HG03439 (cell line): Measurements from ENCODE around the gene LAPTM4A.
"Not testable (repeated sequence)": the region's sequence is repeated elsewhere in the genome, so short reads cannot be mapped to it uniquely, and the experiment has no call there.

Experiments used
- ATAC-seq: cut with Tn5 transposase; IDR thresholded peaks from one replicate; pipeline ENCODE4 v1.9.1; 2021; ENCODE audit warnings: mild to moderate bottlenecking, moderate library complexity; ENCODE audit not compliant: unreplicated experiment

Gene LAPTM4A

DNA sequence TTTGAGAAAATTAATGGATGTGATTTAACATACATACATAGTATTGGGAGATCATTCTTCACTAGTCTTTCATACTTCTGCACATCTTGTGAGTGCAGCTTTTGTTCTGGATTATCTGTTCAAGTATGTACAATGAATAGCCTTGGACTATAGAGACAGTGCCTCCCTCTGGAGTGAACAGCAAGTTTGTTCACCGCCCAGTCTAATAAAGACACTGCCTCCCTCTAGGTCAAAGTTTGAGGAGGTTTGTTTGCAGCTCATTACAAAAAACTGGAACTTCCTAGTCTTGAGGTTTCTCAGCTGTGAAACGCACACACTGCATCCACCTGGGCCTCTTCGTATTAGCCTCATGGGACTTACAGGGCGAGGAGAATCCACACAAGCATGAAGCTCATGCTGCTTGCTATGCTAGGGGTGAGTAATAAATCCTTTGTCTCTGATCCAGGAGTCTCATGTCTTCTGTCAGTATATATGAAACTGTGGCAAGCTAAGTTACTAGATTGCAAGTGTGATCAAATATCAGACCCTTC lies 26.0 kb upstream of the LAPTM4A start:
- no peak for ATAC-seq

GRCh38 chr2:20076757-20077156 lies 25.3 kb upstream of the LAPTM4A start:
- ATAC-seq, result no peak

GRCh38 chr2:20074901-20075300 lies 23.5 kb upstream of the LAPTM4A start:
- ATAC-seq, result no peak

GRCh38 chr2:20074046-20074648 lies 22.7 kb upstream of the LAPTM4A start:
- not testable (repeated sequence) for ATAC-seq

DNA sequence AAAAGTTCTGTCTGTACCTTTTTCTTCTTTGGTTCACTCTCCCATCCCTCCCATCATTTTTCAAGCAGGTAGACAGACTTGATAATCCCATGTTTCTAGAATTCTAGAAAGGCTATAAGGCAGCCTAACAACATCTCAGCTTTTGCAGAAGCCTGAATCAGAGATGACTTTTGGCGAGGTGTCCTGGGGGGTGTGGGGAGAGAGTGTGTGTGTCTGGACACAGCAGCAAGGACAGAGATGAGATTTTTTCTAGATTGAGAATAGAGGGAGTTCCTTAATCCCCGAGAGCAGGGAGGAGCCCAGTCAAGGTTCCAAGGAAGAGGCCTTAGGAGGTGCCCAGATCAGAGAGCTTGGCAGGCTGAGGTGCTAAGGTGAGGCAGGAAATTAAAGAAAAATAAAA lies 22.0 kb upstream of the LAPTM4A start:
- ATAC-seq, result no peak

- no peak for ATAC-seq
Measured at GRCh38 chr2:20072436-20073158, 21.2 kb upstream of the LAPTM4A start.

DNA sequence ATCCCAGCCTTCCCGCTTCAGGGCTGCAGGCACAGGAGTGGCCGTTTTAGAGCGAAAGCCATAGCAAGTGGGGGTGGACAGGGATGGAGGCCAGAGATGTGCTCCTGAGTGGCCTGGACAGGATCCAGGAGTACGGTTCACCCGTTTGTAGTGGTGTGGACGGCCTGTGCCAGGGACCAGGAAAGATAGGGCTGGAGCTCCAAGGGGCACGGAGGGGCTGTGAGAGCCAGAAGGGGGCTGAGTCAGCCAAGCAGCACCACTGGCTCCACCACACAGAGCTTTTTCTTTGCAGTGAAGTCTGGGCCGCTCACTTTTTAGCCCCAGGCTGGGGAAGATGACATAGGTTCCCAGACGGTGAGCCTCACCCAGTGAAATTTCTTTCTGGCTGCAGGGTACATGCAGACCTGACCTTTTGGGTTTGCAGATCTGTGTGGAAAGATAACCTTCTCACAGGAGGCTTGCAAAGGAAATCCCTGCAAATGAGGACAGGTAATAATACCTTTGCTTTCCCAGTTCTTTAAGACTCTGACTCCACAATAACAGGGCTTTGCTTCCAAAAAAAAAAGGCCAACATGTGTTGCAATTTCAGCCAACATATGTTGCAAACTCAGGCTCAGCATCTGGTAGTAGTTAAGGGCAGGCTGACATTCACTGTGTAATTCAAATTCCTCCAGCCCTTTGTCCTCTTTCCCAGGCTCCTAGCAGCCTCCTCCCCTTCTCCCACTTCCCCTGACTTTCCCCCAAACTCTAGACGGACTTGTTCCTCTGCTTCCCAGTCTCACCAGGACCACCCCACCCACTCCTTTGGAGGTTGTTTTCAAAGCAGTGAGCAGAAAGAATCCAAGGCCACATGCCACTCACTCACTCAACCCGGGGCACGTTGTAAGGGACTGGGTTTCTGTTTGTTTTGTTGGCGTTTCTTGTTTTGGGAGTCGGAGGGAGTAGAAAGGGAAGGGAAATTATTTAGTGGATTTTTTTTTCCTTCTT lies 20.3 kb upstream of the LAPTM4A start:
- ATAC-seq, result no peak

- ATAC-seq, result no peak
Measured at GRCh38 chr2:20069756-20070155, 18.3 kb upstream of the LAPTM4A start.

- no peak for ATAC-seq
Measured at GRCh38 chr2:20067992-20068584, 16.7 kb upstream of the LAPTM4A start.

DNA sequence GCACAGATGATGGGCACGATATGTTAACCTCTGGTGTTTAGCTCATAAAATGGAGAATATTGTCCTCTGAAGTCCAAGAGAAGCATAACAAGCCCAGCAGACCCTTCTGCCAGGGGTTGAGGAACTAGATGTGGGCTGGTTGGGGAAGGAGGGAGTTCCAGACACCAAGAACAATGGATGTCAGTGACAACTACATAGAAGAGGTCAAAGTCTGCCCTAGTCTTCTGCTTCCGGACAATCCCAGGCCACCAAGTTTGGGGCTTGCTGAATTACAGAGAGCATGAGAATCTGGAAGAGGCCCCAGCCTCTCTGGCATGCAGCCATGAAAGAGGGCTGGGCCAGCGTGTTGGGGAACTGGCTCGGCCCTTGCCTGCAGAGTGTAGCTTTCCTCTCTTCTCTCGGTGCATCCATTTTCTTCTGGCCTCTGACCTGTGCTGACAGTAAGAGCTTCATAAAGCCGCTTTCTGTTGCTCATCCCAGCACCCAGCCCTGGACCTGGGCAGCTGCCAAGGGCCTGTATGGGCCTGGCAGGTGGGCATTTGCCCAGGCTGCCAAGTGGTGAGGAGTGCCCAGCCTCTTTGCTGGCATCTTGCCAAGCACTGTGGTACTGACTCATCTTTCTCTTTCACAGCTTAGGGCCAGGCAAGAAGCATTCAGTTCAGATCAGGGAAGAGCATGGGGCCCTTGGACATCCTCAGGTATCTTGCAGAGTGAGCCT lies 14.6 kb upstream of the LAPTM4A start:
- no peak for ATAC-seq

- no peak for ATAC-seq
Measured at GRCh38 chr2:20064841-20065240, 13.4 kb upstream of the LAPTM4A start.

DNA sequence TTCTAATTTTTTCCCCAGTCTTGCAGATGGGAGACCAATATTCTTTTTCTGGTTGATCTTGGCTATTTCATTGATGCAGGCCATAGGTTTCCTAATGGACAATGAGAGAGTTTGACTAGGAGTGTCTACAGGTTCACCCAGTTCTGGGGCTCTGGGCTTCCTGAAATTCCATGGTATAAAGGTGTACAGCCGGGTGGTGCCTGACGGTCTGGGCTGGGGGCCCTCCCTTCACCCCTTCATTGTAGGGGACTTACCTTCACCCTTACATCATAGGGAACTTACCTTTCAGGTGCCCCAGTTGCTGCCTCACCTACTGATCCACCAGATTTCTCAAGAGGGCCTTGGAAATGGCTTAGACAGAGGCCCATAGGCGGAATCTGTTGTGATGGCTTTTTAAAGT lies 13.0 kb upstream of the LAPTM4A start:
- no peak for ATAC-seq

DNA sequence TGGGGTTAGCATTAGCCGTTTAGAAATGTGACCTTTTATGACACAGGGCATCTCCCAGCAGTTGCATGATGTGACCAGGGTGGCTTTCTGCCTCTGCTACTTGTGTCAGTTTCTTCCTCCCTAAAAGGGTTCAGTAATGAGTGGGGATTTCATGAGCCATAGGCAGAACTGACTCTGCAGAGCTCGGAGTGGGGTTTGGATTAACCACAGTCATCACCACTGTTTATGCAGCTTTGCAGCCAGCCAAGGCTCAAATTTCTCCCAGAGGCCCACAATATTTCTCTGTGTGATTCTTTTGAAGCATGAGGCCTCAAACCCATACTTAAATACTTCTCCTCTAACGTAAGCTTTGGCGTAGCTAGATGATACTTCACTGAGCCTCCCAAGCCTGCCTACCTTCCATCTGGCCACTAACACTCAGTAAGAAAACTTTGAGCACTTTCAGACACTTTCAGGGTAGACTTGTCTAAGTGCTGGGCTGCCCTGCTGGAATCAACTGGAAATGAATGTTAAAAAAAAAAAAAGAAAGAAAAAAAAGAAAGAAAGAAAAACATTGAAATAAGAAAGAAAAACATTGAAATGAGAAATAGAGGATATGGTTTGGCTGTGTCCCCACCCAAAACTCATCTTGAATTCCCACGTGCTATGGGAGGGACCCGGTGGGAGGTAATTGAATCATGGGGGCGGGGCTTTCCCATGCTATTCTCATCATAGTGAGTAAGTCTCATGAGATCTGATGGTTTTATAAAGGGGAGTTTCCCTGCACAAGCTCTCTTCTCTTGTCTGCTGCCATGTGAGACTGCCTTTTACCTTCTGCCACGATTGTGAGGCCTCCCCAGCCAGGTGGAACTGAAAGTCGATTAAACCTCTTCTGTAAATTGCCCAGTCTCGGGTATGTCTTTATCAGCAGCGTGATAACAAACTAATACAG lies 11.5 kb upstream of the LAPTM4A start:
- no peak for ATAC-seq

DNA sequence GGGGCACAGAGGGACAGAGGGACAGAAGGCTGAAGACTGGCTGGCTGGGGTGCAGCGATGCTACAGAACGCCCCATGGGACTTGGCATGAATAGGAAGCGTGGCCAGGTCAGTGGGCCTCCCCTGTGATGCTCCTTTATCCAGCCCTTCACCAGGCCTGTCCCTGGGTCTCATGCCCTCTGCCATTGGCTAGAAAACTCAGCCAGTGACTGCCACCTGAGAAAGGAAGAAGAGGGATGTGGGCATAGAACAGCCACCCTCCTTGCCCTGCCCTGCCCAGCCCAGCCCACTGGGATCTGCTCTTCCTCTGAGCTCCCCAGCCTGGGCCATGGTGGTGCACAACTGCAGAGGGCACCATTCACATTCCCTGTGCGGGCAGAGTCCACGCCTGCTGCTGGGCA lies 10.5 kb upstream of the LAPTM4A start:
- no peak for ATAC-seq

GRCh38 chr2:20061476-20061875 lies 10.0 kb upstream of the LAPTM4A start:
- no peak for ATAC-seq

DNA sequence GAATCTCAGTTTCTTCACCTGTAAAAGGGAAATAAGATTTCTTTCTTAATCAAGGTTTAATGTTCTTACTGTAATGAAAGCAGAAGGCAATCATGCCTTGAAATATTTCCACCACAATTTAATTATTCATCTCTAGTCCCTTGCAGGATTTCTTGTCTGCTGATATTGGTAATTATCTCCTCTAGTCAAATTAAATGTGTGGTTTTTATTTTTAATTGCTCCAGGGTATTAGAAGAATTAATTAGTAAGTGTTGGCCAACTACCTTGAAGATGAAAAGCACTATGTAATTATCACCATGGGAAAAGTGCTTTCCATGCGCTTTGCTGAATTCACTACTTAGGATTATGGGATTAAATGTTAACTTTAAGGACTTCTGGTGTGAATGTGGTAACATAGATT lies 8.7 kb upstream of the LAPTM4A start:
- ATAC-seq, result no peak

GRCh38 chr2:20057268-20057667 lies 5.8 kb upstream of the LAPTM4A start:
- ATAC-seq, result no peak

DNA sequence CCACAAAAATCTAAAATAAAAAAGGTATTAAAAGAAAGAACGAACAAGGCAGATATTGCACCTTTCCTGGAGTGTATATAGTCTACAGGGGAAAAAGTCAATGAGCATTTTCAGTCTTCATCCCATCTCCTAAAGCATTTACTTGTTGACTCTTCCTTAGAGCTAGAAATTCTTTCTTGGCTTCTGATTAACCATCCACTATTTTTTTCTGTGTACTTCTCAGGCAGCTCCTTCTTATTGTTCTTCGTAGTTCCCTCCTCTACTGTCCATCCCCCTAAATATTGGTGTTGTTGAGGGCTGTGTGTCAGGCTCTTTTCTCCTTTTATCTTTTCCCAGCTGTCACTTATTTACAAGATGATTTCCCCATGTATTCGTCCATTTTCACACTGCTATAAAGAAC lies 3.5 kb upstream of the LAPTM4A start:
- no peak for ATAC-seq

DNA sequence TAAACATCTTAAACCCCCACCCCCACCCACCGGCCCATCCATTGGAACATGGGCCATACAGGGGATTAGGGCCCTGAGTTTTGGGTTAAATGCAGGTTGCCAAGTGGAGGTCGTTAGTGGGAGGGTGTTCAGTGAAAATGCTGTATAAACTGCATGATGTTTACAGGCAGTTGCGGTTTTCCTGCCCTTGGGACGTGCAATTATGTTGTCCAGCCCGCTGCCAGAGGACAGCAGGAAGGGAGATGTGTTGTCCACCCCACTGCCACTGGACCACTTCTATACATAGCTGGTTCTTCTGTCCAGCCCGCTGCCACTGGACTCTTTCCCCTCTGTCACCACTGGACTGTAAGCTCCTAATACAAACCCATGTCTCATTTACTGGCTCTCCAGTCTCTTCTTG lies 2.7 kb upstream of the LAPTM4A start:
- ATAC-seq, result no peak
